ENCODE results near the gene MAP3K5. TPM values are rescaled to one million over a fixed set of nuclear protein-coding genes. Genes with fewer than 3 reads are reported as not detected.

Gene MAP3K5
- total RNA-seq, 1 experiment from 2014 or later = 8.1 TPM

GRCh38 chr6:136749359-136749997 lies 42.8 kb downstream of the MAP3K5 start:
- TF ChIP-seq TCF7L2 (IDR thresholded peaks at IDR 0.05; ENCODE audit: low read depth, low read length) (no peak), CTCF (IDR thresholded peaks at IDR 0.05) (no peak), SIN3A (IDR thresholded peaks at IDR 0.05; ENCODE audit: borderline replicate concordance, insufficient read depth, low read depth, low read length) (no peak), POLR2AphosphoS5 (IDR thresholded peaks at IDR 0.05; ENCODE audit: low read depth, low read length) (no peak), REST (IDR thresholded peaks at IDR 0.05; ENCODE audit: insufficient read depth in 1 of 2, low read depth in 2 of 2, low read length in 1 of 2) (no peak)
- Histone ChIP-seq H3K36me3 (ENCODE audit: control insufficient read depth, insufficient read depth, low read length) (no peaks in the 10 kb centered on the region), H3K4me3 (ENCODE audit: low read depth in 2 of 2, low read length in 2 of 2) (no peak overlapping the region), H3K27me3 (ENCODE audit: control insufficient read depth, insufficient read depth, low read length) (no peaks in the 10 kb centered on the region), H3K9me3 (ENCODE audit: control insufficient read depth, insufficient read depth, low read depth, low read length) (no peaks in the 10 kb centered on the region), H3K27ac (ENCODE audit: low read length) (no peak overlapping the region), H3K4me1 (ENCODE audit: control insufficient read depth, insufficient read depth, low read length) (no peaks in the 10 kb centered on the region; the same call in 1 of the 2 replicates)
- ChIA-PET CTCF (no interaction called here), POLR2A (no interaction called here)
- no TSS peak for BruUV-seq (replicated peaks)
- in situ Hi-C loops (cut with HindIII; ENCODE audit: low pct_unique_long_range_greater_than_20kb, low sequenced_read_pairs) = no loop called here
- ATAC-seq (no peak), DNase-seq (ENCODE audit: low read depth, low spot score) (no peak)
- intact Hi-C loops (cut with micrococcal nuclease; ENCODE audit: unreplicated experiment) = no loop called here

- Histone ChIP-seq H3K36me3 (ENCODE audit: control insufficient read depth, insufficient read depth, low read length) (no peaks in the 10 kb centered on the region), H3K9me3 (ENCODE audit: control insufficient read depth, insufficient read depth, low read depth, low read length) (no peaks in the 10 kb centered on the region), H3K4me3 (ENCODE audit: low read depth in 2 of 2, low read length in 2 of 2) (no peak overlapping the region), H3K4me1 (ENCODE audit: control insufficient read depth, insufficient read depth, low read length) (no peaks in the 10 kb centered on the region; the same call in 1 of the 2 replicates), H3K27ac (ENCODE audit: low read length) (no peak overlapping the region), H3K27me3 (ENCODE audit: control insufficient read depth, insufficient read depth, low read length) (no peaks in the 10 kb centered on the region)
- DNase-seq (ENCODE audit: low read depth, low spot score) = no peak
- in situ Hi-C loops (cut with HindIII; ENCODE audit: low pct_unique_long_range_greater_than_20kb, low sequenced_read_pairs) = no loop called here
- TF ChIP-seq SIN3A (IDR thresholded peaks at IDR 0.05; ENCODE audit: borderline replicate concordance, insufficient read depth, low read depth, low read length) = no peak
- TF ChIP-seq TCF7L2 (IDR thresholded peaks at IDR 0.05; ENCODE audit: low read depth, low read length) = no peak
- no peak for TF ChIP-seq CTCF (IDR thresholded peaks at IDR 0.05)
- no peak for TF ChIP-seq POLR2AphosphoS5 (IDR thresholded peaks at IDR 0.05; ENCODE audit: low read depth, low read length)
- TF ChIP-seq REST (IDR thresholded peaks at IDR 0.05; ENCODE audit: insufficient read depth in 1 of 2, low read depth in 2 of 2, low read length in 1 of 2) = no peak
- POLR2A ChIA-PET = no interaction called here
- BruUV-seq (replicated peaks) = no TSS peak
- CTCF ChIA-PET = no interaction called here
- no peak for ATAC-seq
- intact Hi-C loops (cut with micrococcal nuclease; ENCODE audit: unreplicated experiment) = no loop called here
These were observed 44.8 kb downstream of the MAP3K5 start for GRCh38 chr6:136747507-136747906.

Measured in Panc1 (cell line).